HG02870 (cell line): Measurements from ENCODE around the gene ACADVL.
"Not testable (repeated sequence)": the region's sequence is repeated elsewhere in the genome, so short reads cannot be mapped to it uniquely, and the experiment has no call there.

ENCODE experiments used
- ATAC-seq: cut with Tn5 transposase; IDR thresholded peaks from one replicate; pipeline ENCODE4 v1.9.1; 2021; ENCODE audit warnings: mild to moderate bottlenecking, moderate library complexity; ENCODE audit not compliant: unreplicated experiment

Gene ACADVL

DNA sequence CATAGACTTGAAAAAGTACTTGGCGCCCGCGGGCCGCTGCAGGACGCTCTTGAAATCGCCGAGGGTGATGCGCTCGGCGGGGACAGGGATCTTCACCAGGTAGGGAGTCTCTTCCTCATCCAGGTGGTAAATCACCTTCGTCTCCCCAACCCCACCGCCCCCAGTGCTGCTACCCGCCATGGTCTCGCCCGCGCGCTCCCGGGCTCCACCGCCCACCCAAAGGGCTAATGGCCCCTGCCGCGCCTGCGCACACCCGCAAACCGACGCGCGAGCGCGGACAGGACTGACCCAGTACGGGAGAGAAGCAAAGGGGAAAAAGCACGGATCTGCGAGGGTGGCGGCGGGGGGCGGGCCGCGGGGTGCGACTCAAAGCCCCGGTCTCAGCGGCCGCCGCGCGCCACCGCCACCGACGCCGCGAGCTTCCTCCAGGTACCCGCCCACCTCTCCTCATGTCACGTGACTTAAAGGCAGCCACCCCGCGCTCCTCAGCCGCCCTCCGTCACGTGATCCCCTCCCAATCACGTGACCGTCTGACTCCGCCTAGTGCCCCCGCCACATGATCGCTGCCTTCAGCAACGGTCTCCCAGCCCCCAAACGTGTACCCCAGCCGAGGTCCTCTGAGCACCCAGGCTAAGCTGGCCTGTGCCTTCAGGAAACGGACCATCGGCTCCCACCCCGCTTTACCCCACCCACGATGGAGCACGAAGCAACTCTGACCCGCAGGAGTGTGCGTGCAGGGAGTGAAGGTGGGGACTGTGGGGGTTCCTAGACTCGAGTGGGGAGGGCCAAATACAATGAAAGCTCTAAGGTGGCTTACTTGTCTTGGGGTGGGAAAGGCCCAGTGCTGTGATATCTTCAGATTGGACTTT lies 14.6 kb downstream of the ACADVL start, which contains the start of gene DVL2:
DVL2 (minus strand) TSS at position 435 of the 869 bp plus-strand sequence; CDS start at position 180, 255 bp downstream.
- peak; percentile 55 for ATAC-seq

DNA sequence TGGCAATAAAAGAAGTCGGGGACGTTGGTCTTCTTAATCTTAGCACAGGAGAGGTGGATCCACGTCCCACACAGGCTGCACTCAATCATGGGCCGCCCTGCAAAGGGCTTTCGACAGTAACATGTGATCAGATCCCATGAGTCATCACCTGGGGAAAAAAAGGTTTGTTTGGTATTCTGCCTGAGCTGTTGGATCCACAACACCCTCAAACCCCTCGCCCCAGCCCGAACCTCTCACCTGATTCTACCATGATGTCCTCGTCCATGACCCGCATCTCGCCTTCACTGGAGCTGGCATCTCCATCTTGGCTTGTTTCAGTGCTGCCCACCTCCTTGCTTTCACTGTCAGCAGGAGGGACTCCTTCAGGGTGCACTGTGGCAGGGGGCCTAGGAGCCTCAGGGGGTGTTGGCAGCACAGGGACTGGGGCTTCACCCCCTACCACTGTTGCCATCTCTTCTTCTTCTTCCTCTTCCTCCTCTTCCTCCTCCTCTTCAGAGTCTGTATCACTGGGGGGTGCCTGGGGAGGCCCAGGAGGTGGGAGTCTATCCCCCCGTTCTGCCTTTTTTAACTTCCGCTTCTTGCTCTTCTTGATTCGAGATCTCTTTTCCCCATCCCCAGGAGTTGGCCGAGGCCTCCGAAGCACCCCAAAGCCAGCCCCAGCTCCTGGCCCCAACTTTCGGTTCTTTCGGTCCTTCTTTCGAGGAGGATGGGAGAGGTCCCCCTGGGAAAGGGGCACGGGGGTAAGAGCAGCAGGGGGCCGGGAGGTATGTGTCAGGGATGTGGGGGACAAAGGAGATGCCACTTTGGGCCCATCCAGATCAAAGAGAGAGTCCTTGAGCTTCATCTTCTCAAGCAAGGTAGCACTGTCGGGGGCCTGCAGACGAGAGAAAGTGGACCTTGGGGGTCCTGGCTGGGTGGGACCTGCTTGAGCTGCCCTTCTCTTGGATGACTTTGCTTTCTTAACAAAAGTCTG lies 16.2 kb downstream of the ACADVL start:
- ATAC-seq, result no peak

DNA sequence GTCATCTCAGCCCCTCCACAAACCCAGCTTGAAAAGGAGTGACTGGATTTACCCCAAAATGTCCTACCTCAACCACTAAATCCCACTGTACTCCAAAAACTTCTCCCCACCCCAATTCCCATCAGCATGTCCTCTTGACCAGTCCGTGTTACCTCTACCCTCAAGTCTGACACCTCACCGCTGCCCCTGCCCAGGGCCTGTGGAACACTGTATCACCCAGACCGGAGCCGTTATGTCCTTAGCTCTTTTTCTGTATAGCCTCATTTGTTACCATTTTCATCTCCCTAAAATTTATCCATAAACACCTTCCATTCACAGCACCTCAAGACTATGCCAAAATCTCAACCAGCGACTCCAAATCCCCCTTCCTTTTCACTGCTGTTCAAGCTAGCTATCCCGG lies 17.1 kb downstream of the ACADVL start:
- ATAC-seq, result no peak

DNA sequence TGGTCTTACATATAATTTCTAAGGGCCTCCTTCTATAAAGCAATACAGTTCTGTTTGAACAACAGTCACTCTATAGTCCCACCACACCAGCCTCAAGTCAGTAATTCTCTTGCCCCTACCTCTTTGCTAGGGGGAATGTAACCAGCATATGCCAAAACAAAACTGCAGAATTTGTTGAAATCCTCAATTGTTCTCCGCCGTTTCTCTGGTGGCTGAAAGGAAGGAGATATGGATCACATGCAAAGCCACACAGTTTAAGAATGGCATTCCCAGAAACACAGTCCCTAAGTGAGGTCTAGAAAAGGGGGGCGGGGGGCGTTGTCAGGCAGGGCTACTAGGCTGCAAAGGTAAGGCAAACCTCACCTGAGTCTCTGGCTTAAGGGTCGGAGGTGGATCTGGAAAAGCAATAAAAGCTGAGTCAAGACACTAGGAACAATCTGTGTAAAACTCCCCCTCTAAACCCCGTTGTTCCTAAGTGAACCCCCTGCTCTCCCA lies 17.6 kb downstream of the ACADVL start:
- no peak for ATAC-seq

DNA sequence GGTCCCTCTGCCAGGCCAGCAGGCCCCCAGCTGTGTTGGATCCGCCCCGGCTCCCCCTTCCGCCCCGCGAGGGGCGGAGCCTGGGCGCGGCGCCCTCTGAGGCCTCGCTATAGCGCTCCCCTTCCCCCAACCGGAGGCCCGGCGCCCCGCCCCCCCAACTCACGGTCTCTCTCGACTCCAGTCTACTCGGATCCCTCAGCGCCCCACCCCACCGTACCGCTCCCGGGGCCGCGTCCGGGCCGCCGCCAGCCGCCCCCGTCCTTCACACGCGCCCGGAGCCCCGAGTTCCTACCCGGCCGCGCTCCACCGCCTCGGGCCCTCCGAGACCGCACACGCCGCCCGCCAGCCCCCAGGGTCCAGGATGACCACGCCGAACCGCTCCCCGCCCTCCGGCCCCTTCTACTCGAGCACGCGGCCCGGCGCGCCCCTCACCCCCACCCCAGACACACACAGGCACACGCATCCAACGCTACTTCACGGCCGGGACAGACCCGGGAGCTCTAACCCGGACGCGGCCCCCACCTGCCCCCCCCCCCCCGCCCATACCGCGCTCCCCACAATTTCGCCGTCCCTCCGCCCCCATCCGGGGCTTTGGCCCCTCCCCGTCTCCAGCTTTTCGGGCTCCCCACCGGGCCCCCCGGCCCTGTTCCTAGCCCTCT lies 18.2 kb downstream of the ACADVL start:
- ATAC-seq, result no peak

DNA sequence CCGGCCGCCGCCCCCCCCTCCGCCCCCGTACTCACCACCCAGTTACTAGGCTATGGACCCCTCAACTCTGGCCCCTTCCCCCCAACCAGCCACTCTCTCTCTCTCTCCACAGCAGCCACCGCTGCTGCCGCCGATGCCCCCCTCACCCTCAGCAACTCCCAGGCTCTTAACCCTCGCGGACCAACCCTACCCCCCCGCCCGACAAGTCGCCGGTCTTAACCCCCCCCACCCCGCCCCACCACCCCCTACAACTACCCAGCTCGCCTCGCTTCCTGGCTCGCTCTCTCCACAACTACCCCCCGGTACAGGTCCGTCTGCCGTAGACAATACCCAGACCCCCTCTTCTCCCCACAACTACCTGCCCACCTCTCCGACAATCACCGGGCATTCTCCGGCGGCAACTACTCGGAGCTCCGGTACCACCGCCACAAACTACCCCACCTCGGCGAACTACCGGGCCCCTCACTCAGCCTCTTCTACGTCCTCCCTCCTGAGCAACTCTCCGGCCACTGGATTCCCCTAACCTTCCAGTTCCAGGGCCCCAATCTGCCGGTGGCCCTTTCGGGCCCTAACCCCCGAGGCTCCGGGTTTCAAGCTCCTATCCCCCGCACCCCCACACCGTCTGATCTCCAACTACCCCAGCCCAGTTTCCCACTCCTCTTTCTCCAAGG lies 18.8 kb downstream of the ACADVL start:
- ATAC-seq, result no peak

DNA sequence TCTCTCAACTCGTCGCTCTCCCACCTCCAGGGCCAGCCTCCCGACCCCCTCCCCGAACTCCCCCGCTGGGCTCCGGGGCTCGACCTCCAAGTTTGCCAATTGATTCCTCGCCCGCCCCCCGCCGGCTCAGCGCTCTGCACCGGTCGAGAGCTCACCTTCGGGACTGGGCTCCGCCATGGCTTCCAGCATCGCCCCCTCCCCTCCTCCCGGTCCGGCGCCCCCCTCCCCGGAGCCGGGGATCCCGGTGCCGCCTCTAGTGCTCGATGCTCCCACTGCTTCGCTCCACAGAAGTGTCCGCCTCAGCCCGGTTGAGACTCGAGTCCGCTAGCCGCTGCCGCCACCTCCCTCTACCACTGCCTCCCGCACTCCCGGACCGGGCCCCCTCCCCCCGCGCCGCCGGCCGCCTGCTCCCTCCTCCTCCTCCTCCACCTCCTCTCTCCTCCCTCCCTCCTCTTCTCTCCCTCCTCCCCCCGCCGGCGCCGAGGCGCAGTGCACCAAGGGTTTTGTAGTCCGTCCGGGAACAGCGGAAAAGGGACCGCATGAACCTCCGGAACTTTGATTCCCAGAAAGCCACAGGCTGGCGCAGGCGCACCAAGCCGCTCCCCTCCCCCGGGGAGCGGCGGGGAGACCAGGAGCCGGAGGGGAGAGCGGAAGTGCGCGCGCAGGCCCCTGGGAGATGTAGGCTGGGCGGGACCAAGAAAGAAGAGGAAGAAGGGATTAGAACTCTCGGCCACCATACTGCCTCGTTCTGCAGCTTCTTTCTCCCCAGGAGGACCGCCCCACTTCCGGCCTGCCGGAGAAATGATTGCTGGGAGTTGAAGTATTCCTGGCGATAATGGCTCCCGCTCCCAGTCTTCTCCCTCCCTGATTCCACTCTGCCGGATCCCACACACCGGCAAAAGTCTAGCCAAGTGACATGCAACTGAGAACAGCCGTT lies 19.6 kb downstream of the ACADVL start, which contains the start of gene PHF23:
PHF23 (minus strand) TSS at position 367 of the 937 bp plus-strand sequence; CDS start at position 189, 178 bp downstream.
- ATAC-seq, result peak; percentile 56

DNA sequence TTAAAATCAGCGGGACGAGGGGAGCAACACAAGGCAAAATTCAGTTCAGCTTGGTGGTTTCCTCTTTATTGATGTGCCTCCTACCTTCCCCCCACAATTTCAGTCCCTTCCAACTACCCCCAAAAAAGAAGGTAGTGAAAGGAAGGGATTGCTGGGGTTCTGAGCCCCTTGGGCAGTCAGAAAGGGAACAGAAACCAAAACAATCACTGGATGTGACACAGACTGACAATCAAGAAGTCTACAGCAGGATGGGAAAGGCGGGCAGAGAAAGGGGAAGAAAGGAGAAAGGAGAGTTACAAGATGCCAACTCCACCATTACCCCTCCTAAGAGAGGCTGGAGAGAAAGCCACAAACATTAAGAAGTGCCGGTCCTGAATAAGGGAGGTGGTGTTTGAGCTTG lies 20.6 kb downstream of the ACADVL start:
- no peak for ATAC-seq

DNA sequence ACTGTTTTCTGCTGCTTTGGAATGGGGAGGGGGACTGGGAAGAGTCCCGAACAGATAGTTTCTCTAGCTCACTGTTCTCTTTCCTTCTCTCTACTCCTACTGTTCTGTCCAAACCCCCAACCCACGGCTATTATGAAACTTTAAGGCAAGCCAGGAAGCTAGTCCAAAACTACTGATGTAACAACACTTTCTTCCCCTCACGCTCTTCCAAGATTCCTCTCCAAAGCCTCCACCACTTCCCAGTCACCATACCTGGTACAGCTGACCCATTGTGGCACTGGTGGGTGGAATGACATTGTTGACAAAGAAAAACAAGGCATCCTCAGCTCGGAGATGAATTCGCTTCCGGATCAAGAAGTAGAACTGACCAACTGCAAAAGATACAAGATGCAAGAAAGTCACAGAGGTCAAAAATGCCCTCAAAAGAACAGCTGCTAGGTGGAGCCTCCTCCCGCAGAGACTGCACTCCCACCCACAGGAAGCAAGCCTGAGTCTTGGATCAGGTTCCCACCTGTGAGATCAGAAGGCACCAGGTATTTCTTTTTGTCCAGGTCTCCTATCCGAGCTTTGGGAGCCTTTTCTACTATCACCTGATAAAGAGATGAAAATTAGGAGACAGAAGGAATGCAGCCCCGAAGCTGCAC lies 21.5 kb downstream of the ACADVL start:
- ATAC-seq, result no peak

DNA sequence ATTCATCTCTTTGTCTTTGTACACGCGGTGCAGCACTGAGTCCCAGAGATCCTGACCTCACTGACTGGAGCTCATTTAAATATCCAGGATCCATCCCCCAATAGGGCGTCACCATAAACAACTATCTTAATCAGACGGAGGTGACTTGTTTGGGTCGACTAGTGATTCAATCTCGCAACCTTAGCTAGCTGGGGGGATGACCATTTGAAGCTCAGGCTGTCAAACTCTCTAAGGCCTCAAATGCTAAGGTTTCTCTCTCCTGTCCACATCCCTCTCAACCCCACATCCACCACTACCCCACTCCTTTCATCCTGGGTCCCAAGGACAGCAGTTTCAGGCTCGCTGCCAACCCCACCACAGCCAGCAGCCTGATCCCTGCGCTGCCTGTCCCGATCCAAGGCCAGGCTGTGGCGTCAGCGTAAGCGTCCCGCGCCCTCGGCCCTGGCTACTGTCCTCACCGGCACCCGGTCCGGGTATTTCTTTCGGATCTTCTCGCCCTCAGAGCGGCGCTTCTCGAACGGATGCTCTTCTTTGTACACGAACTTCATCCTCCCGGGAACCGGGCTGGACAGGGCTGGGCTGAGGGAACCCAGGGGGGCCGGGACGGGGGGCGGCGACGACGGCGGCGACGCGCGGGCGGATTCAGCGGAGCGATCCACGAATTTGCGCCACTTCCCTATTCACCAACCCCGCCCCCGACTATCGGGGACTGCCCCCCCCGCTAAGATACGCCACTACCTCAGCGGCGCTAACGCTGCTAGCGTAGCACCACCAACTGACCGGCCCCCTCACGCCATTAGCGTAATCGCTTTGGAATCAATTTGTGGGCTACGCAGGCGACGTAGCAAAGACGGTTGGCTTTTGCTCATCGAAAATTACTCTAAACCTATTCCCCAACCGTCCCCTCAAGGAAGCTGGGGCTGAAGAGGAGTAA lies 22.3 kb downstream of the ACADVL start, which contains the start of gene GABARAP:
GABARAP (minus strand) TSS at position 667 of the 934 bp plus-strand sequence; CDS start at position 548, 119 bp downstream.
- peak; percentile 25 for ATAC-seq

DNA sequence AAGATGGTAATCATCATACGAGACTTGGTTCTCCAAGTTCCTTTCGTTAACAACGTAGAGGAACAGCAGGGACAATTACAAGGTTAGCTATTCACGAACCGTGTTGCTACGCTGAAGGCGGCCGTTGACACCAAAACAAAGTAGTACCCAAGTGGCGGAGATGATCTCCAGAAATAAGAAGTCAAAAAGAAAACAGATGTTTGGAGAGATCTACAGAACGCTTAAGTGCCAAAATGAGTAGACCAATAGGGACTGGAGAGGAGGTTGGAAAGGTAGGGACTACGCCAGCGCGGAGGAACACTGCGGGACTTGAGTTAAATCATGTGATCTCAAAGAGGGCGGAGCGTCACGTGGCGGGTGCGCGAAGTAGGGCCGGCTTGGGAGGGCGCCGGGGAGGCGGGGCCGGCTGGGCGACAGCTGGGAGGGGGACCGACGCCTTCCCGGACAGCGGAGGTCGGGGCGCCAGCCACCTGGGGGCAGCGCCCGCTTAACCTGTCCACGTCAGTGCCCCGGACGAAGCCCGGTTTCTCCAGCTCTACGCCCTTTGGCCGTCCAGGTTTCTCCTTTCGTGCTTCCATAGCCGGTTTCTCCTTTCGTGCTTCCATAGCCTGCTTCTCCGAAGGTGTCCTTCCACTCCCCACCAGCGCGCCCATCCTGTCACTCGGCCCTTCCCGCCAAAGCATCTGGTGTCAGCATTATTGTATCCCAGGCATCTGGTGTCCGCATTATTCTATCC lies 23.1 kb downstream of the ACADVL start:
- peak; percentile 30 for ATAC-seq

DNA sequence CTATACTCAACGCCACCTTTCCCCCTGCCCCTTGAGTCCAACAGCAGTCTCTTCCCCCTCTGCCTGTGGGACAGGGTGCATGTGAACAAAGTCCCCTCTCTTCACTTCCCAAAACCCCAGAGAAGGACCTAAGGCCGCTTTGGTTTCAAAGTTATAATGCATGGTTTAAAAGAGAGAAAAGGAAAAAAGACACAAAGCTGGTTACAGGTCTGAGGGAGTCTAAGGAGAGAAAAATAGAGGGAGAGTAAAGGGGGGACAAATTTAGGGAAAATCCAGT lies 23.7 kb downstream of the ACADVL start:
- ATAC-seq, result no peak

DNA sequence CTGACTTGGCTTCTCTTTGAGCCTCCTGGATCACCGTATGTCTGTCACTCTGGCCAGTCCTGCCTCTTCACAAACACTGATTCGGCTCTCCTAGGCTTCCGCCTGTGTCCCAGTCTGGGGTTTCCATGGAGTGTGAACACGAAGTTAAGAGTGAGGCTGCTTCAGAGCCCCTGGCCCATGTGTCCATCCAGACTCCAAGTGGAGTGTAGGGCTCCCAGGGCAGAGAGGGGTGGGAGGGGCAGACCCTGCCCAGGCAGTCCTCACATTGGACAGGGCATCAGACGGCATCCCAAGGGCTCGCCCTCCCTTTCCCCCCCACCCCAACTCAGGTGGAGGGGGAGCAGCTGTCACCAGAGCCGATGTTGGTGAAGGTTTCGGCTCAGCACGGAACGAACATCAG lies 24.1 kb downstream of the ACADVL start:
- not testable (repeated sequence) for ATAC-seq

DNA sequence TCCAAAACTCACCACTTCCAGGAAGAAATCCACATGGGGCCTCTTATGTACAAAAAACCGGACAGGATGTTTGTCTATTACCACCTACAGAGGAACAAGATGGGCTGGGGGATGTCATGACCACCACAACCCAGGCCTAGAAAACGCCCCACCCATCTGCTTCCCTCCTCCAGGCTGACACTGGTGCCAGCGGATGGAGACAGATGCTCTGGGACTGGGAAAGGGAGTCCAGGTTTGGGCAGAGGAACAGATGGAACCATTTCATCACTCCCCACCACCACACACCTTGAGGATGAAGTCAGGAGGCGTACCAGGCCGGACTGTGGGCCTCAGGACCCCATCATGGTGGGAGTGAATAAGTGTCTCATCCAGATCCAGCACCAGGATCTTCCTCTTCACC lies 27.0 kb downstream of the ACADVL start:
- ATAC-seq, result no peak

DNA sequence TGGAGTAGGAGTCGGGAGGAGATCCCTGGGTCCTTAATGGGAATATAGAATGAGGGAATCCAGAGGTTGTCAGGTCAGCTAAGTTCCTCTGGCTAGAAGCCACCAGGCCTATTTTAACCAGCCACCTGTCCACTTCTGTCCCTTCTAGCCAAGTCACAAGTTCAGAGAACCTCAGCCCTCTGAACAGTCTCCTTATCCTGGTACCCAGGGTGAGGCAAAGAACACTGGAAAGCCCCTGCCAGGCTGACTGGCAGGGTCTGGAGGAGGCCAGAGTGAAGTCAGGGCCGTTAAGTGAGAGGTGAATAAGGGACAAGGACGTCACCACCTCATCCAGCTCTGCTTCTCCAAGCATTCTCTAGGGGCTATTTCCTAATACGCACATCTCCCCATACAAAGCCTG lies 29.1 kb downstream of the ACADVL start:
- ATAC-seq, result no peak

DNA sequence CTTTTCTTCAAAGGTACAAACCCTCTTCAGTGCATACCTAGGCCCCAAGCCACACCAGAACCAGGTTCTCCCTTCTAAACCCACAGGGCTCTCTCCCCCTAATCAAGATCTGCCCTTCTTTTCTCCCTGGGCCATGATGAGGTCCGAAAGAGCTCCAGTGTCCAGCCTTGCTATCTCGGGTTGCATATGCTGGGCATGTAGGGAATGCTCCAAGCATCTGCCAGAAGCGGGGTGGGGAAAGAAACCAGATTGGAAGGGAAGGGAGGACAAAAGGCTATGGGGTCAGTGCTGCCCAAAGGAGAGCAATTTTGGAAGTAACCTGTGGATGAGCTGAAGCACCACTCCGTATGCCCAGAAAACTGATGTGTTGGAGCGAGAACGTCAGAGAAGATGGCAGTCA lies 29.5 kb downstream of the ACADVL start:
- ATAC-seq, result no peak

DNA sequence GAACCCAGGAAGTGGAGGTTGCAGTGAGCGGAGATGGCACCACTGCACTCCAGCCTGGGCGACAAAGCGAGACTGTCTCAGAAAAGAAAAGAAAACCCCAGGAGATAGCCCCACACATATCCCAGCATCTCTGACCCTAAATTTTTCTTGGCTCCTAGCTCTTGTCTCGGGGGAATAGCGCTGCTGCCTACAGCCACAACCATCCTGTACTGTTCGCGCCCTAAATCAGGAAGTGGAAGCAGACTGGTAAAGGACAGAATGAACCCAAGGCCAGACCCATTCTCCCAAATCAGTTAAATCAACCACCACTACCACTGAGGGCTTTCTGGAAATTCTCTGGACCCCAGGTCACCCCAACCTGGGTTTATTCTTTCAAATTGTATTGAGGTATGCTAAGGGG lies 30.1 kb downstream of the ACADVL start:
- no peak for ATAC-seq
